ENCODE measurements around the gene PTPRU.

Gene PTPRU

GRCh38 chr1:29236712-29237128 is 398 bp downstream of the PTPRU start:
- H3K9ac ChIP-seq (ENCODE audit: low read length) = no peak overlapping the region
- H4K20me1 ChIP-seq (ENCODE audit: low read depth, low read length) = no peaks in the 10 kb centered on the region
- peak overlapping the region; percentile 40 for H3K4me2 ChIP-seq (ENCODE audit: low read depth, low read length, poor library complexity, severe bottlenecking)
- peak overlapping the region; percentile 25 for H3K4me3 ChIP-seq (ENCODE audit: insufficient read depth, low read length, poor library complexity, severe bottlenecking)
- no peak overlapping the region for H3K27ac ChIP-seq (ENCODE audit: low read depth, low read length)
- H3K9me3 ChIP-seq (ENCODE audit: insufficient read depth, low read length) = no peaks in the 10 kb centered on the region
- peak; percentile 98 for TF ChIP-seq EZH2phosphoT487 (conservative IDR thresholded peaks at IDR 0.05; ENCODE audit: low read length)
- TF ChIP-seq, protein P1, sequence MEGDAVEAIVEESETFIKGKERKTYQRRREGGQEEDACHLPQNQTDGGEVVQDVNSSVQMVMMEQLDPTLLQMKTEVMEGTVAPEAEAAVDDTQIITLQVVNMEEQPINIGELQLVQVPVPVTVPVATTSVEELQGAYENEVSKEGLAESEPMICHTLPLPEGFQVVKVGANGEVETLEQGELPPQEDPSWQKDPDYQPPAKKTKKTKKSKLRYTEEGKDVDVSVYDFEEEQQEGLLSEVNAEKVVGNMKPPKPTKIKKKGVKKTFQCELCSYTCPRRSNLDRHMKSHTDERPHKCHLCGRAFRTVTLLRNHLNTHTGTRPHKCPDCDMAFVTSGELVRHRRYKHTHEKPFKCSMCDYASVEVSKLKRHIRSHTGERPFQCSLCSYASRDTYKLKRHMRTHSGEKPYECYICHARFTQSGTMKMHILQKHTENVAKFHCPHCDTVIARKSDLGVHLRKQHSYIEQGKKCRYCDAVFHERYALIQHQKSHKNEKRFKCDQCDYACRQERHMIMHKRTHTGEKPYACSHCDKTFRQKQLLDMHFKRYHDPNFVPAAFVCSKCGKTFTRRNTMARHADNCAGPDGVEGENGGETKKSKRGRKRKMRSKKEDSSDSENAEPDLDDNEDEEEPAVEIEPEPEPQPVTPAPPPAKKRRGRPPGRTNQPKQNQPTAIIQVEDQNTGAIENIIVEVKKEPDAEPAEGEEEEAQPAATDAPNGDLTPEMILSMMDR (IDR thresholded peaks at IDR 0.05; ENCODE audit: insufficient read depth, low read length, poor library complexity, severe bottlenecking) = no peak
- H3K36me3 ChIP-seq (ENCODE audit: low read length) = no peaks in the 10 kb centered on the region
- H3F3A ChIP-seq (ENCODE audit: insufficient read depth) = no peaks in the 10 kb centered on the region
- H2AFZ ChIP-seq (ENCODE audit: low read depth, low read length, severe bottlenecking) = no peak overlapping the region
- H3K27me3 ChIP-seq (ENCODE audit: low read length) = no peaks in the 10 kb centered on the region
- no peaks in the 10 kb centered on the region for H3K79me2 ChIP-seq (ENCODE audit: insufficient read depth, low read length)
- H3K9me2 ChIP-seq (replicated peaks; ENCODE audit: insufficient read depth, low read length) = no peaks in the 10 kb centered on the region

GRCh38 chr1:29237129-29237821 is 953 bp downstream of the PTPRU start:
- peak overlapping the region; percentile 40 for H3K4me2 ChIP-seq (ENCODE audit: low read depth, low read length, poor library complexity, severe bottlenecking)
- H3K4me3 ChIP-seq (ENCODE audit: insufficient read depth, low read length, poor library complexity, severe bottlenecking) = no peak overlapping the region
- H2AFZ ChIP-seq (ENCODE audit: low read depth, low read length, severe bottlenecking) = no peak overlapping the region
- H3K79me2 ChIP-seq (ENCODE audit: insufficient read depth, low read length) = no peaks in the 10 kb centered on the region
- no peak overlapping the region for H3K27ac ChIP-seq (ENCODE audit: low read depth, low read length)
- H3F3A ChIP-seq (ENCODE audit: insufficient read depth) = no peaks in the 10 kb centered on the region
- no peaks in the 10 kb centered on the region for H3K9me3 ChIP-seq (ENCODE audit: insufficient read depth, low read length)
- TF ChIP-seq EZH2phosphoT487 (conservative IDR thresholded peaks at IDR 0.05; ENCODE audit: low read length) = no peak; the same call in 1 of the 2 replicates
- TF ChIP-seq, protein P1 (IDR thresholded peaks at IDR 0.05; ENCODE audit: insufficient read depth, low read length, poor library complexity, severe bottlenecking) = no peak
- no peaks in the 10 kb centered on the region for H3K36me3 ChIP-seq (ENCODE audit: low read length)
- H3K27me3 ChIP-seq (ENCODE audit: low read length) = no peaks in the 10 kb centered on the region
- no peaks in the 10 kb centered on the region for H4K20me1 ChIP-seq (ENCODE audit: low read depth, low read length)
- H3K9me2 ChIP-seq (replicated peaks; ENCODE audit: insufficient read depth, low read length) = no peaks in the 10 kb centered on the region
- H3K9ac ChIP-seq (ENCODE audit: low read length) = no peak overlapping the region

- no peak overlapping the region for H3K27ac ChIP-seq (ENCODE audit: low read depth, low read length)
- H3K27me3 ChIP-seq (ENCODE audit: low read length) = no peaks in the 10 kb centered on the region
- H3K79me2 ChIP-seq (ENCODE audit: insufficient read depth, low read length) = no peaks in the 10 kb centered on the region
- H3K4me3 ChIP-seq (ENCODE audit: insufficient read depth, low read length, poor library complexity, severe bottlenecking) = no peak overlapping the region
- no peaks in the 10 kb centered on the region for H3K36me3 ChIP-seq (ENCODE audit: low read length)
- no peak overlapping the region for H3K4me2 ChIP-seq (ENCODE audit: low read depth, low read length, poor library complexity, severe bottlenecking)
- H3F3A ChIP-seq (ENCODE audit: insufficient read depth) = no peaks in the 10 kb centered on the region
- no peaks in the 10 kb centered on the region for H3K9me3 ChIP-seq (ENCODE audit: insufficient read depth, low read length)
- no peaks in the 10 kb centered on the region for H4K20me1 ChIP-seq (ENCODE audit: low read depth, low read length)
- no peak overlapping the region for H2AFZ ChIP-seq (ENCODE audit: low read depth, low read length, severe bottlenecking)
- TF ChIP-seq, protein P1 (IDR thresholded peaks at IDR 0.05; ENCODE audit: insufficient read depth, low read length, poor library complexity, severe bottlenecking) = no peak
- TF ChIP-seq EZH2phosphoT487 (conservative IDR thresholded peaks at IDR 0.05; ENCODE audit: low read length) = no peak
- H3K9ac ChIP-seq (ENCODE audit: low read length) = no peak overlapping the region
- H3K9me2 ChIP-seq (replicated peaks; ENCODE audit: insufficient read depth, low read length) = no peaks in the 10 kb centered on the region
Measured at GRCh38 chr1:29237852-29238619, 1.7 kb downstream of the PTPRU start.
